H1 (cell line): ENCODE measurements around the gene DESI1. TPM values are rescaled to one million over a fixed set of nuclear protein-coding genes. Genes with fewer than 3 reads are reported as not detected.

Source experiments
- CTCF ChIA-PET: fragments of 300-600 bp; sonication (Branson Sonifier 250); formaldehyde crosslinking; loops from one replicate; lab custom pipeline; 2021; ENCODE audit not compliant: partially characterized antibody; lab: Charles Lee
- POLR2A ChIA-PET: fragments of 300-600 bp; sonication (Branson Sonifier 250); formaldehyde crosslinking; loops from one replicate; lab custom pipeline; 2021; ENCODE audit warnings: inconsistent platforms; ENCODE audit not compliant: partially characterized antibody; lab: Charles Lee
- DNase-seq, 2 experiments: peaks; one replicate each; pipeline versions ENCODE4 v3.0.0 to v3.0.0-alpha.2; 2010 to 2022; ENCODE audit warnings: low spot score in 2 of 2, low read depth in 1 of 2, mixed read lengths in 1 of 2
- FAIRE-seq: peaks from 2 replicates; lab custom pipeline; 2011; peaks lifted over from hg19 to GRCh38; lab: Jason Lieb, UNC
- H2AFZ ChIP-seq: 2 replicates; pipeline ENCODE4 v1.8.1; 2012; ENCODE audit warnings: low read length, inconsistent platforms
- H2AK5ac ChIP-seq: 2 replicates; pipeline ENCODE4 v1.6.1; 2013; ENCODE audit warnings: low read depth, low read length
- H2BK120ac ChIP-seq: replicated peaks from 2 replicates; pipeline ENCODE3; 2013; ENCODE audit warnings: low read depth, low read length, inconsistent platforms
- H2BK12ac ChIP-seq: 2 replicates; pipeline ENCODE4 v1.6.1; 2013; ENCODE audit warnings: low read depth, low read length
- H2BK15ac ChIP-seq: 2 replicates; pipeline ENCODE4 v1.6.1; 2013; ENCODE audit warnings: low read length
- H2BK20ac ChIP-seq: 2 replicates; pipeline ENCODE4 v1.6.1; 2013; ENCODE audit warnings: low read length
- H2BK5ac ChIP-seq: 2 replicates; pipeline ENCODE4 v1.6.1; 2013; ENCODE audit warnings: low read depth, low read length
- H3K14ac ChIP-seq: 2 replicates; pipeline ENCODE4 v1.6.1; 2013; ENCODE audit warnings: inconsistent platforms; ENCODE audit not compliant: insufficient read length
- H3K18ac ChIP-seq: 2 replicates; pipeline ENCODE4 v1.6.1; 2013; ENCODE audit warnings: low read length; ENCODE audit errors: extremely low read depth
- H3K23ac ChIP-seq: 2 replicates; pipeline ENCODE4 v1.6.1; 2013; ENCODE audit warnings: inconsistent platforms; ENCODE audit not compliant: insufficient read length
- H3K23me2 ChIP-seq: 2 replicates; pipeline ENCODE4 v1.6.1; 2013; ENCODE audit warnings: low read depth, low read length
- H3K27ac ChIP-seq: 2 replicates; pipeline ENCODE4 v1.6.1; 2011; ENCODE audit warnings: low read depth, low read length, inconsistent platforms
- H3K27me3 ChIP-seq, 4 experiments: replicated peaks in 1 of 4; 1 replicate in 1 of 4; 2 replicates in 3 of 4; pipeline versions ENCODE4 v1.6.1 to v1.8.1; 2011 to 2013; ENCODE audit warnings: low read length in 3 of 4, mild to moderate bottlenecking in 3 of 4, inconsistent platforms in 2 of 4, mixed read lengths in 2 of 4, moderate library complexity in 1 of 4; ENCODE audit not compliant: control insufficient read depth in 3 of 4, insufficient read depth in 3 of 4; ENCODE audit errors: extremely low read depth in 1 of 4
- H3K36me3 ChIP-seq, 4 experiments: 2 replicates each; pipeline versions ENCODE4 v1.6.1 to v1.8.1; 2011 to 2013; ENCODE audit warnings: mild to moderate bottlenecking in 4 of 4, low read length in 3 of 4, moderate library complexity in 2 of 4, control low read depth in 1 of 4, inconsistent platforms in 1 of 4; ENCODE audit not compliant: insufficient read depth in 4 of 4, control insufficient read depth in 2 of 4
- H3K4ac ChIP-seq: replicated peaks from 2 replicates; pipeline ENCODE3; 2013; ENCODE audit warnings: low read length, low read depth, mixed read lengths, inconsistent platforms; ENCODE audit not compliant: insufficient read length
- H3K4me1 ChIP-seq, 4 experiments: replicated peaks in 1 of 4; 1 replicate in 1 of 4; 2 replicates in 3 of 4; pipeline versions ENCODE4 v1.6.1 to v1.8.1; 2011 to 2013; ENCODE audit warnings: low read length in 3 of 4, inconsistent platforms in 2 of 4, mixed read lengths in 1 of 4; ENCODE audit not compliant: insufficient read depth in 4 of 4, control insufficient read depth in 3 of 4
- H3K4me2 ChIP-seq, 2 experiments: 2 replicates each; pipeline versions ENCODE4 v1.6.1 to v1.8.1; 2011 to 2013; ENCODE audit warnings: low read depth in 2 of 2, low read length in 2 of 2, control low read depth in 1 of 2, inconsistent platforms in 1 of 2, mild to moderate bottlenecking in 1 of 2; ENCODE audit not compliant: insufficient read depth in 1 of 2
- H3K4me3 ChIP-seq, 4 experiments: fragments of 200-600, 300-600 bp in 1 of 4; sonication (generic), shearing (Covaris generic), sonication (Bioruptor Twin) in 1 of 4; 2 replicates each; pipeline versions ENCODE4 v1.5.1 to v1.8.1; 2011 to 2016; ENCODE audit warnings: low read length in 4 of 4, low read depth in 3 of 4, control low read depth in 2 of 4, inconsistent platforms in 2 of 4, mild to moderate bottlenecking in 2 of 4, mixed read lengths in 1 of 4, moderate library complexity in 1 of 4; ENCODE audit not compliant: insufficient read depth in 2 of 4; ENCODE audit errors: extremely low read depth in 1 of 4
- H3K56ac ChIP-seq: replicated peaks from 2 replicates; pipeline ENCODE3; 2013; ENCODE audit warnings: low read depth, mild to moderate bottlenecking, mixed read lengths, low read length, inconsistent platforms; ENCODE audit not compliant: insufficient read length
- H3K79me1 ChIP-seq: 2 replicates; pipeline ENCODE4 v1.6.1; 2013; ENCODE audit warnings: low read depth, low read length, control low read depth
- H3K79me2 ChIP-seq, 2 experiments: 2 replicates each; pipeline versions ENCODE4 v1.6.1 to v1.8.1; 2012 to 2013; ENCODE audit warnings: low read length in 2 of 2, mild to moderate bottlenecking in 2 of 2, inconsistent platforms in 1 of 2; ENCODE audit not compliant: insufficient read depth in 2 of 2, control insufficient read depth in 1 of 2
- H3K9ac ChIP-seq, 4 experiments: replicated peaks in 1 of 4; 1 replicate in 1 of 4; 2 replicates in 3 of 4; pipeline versions ENCODE4 v1.6.1 to v1.8.1; 2011 to 2013; ENCODE audit warnings: low read depth in 3 of 4, low read length in 3 of 4, control low read depth in 2 of 4, mild to moderate bottlenecking in 2 of 4, moderate library complexity in 2 of 4, inconsistent platforms in 1 of 4; ENCODE audit errors: extremely low read depth in 1 of 4
- H3K9me3 ChIP-seq, 2 experiments: 2 replicates each; pipeline versions ENCODE4 v1.6.1 to v1.8.1; 2012 to 2013; ENCODE audit warnings: mild to moderate bottlenecking in 2 of 2, moderate library complexity in 2 of 2, control low read depth in 1 of 2, inconsistent platforms in 1 of 2, low read depth in 1 of 2, low read length in 1 of 2, mixed read lengths in 1 of 2; ENCODE audit not compliant: insufficient read depth in 2 of 2
- H4K20me1 ChIP-seq, 2 experiments: replicated peaks in 1 of 2; 2 replicates each; pipeline versions ENCODE3 to v1.8.1; 2011 to 2013; ENCODE audit warnings: inconsistent platforms in 2 of 2, low read length in 2 of 2, mild to moderate bottlenecking in 1 of 2; ENCODE audit not compliant: insufficient read depth in 2 of 2, control insufficient read depth in 1 of 2
- H4K5ac ChIP-seq: 2 replicates; pipeline ENCODE4 v1.6.1; 2013; ENCODE audit warnings: low read length, low read depth, mixed read lengths, inconsistent platforms; ENCODE audit not compliant: insufficient read length
- H4K8ac ChIP-seq: 2 replicates; pipeline ENCODE4 v1.8.0; 2013; ENCODE audit warnings: mild to moderate bottlenecking, moderate library complexity, low read length, inconsistent platforms; ENCODE audit not compliant: insufficient read depth; ENCODE audit errors: extremely low read depth
- H4K91ac ChIP-seq: replicated peaks from 2 replicates; pipeline ENCODE3; 2013; ENCODE audit warnings: low read length, mixed read lengths, inconsistent platforms; ENCODE audit not compliant: insufficient read length
- CHD2 ChIP-seq: IDR thresholded peaks from 2 replicates; pipeline ENCODE4 v1.6.1; 2012; ENCODE audit warnings: low read length, improper control_type of control experiment
- EP300 ChIP-seq, 2 experiments: IDR thresholded peaks; 1 replicate in 1 of 2; 2 replicates in 1 of 2; pipeline ENCODE4 v1.6.1; 2011 to 2012; ENCODE audit warnings: low read depth in 2 of 2, low read length in 2 of 2, mild to moderate bottlenecking in 2 of 2, borderline replicate concordance in 1 of 2, inconsistent platforms in 1 of 2, moderate library complexity in 1 of 2
- FOSL1 ChIP-seq: IDR thresholded peaks from 2 replicates; pipeline ENCODE4 v1.6.1; 2011; ENCODE audit warnings: mild to moderate bottlenecking, low read depth, low read length, moderate library complexity; ENCODE audit not compliant: insufficient read depth
- POLR2A ChIP-seq, 2 experiments: IDR thresholded peaks; 1 replicate in 1 of 2; 2 replicates in 1 of 2; pipeline ENCODE4 v1.6.1; 2011; ENCODE audit warnings: low read depth in 2 of 2, low read length in 2 of 2, mild to moderate bottlenecking in 2 of 2; ENCODE audit errors: control extremely low read depth in 1 of 2
- RXRA ChIP-seq: IDR thresholded peaks from 2 replicates; pipeline ENCODE4 v1.6.1; 2011; ENCODE audit warnings: low read depth, mild to moderate bottlenecking, low read length, moderate library complexity; ENCODE audit not compliant: insufficient read depth
- SRF ChIP-seq: IDR thresholded peaks from 2 replicates; pipeline ENCODE4 v1.6.1; 2011; ENCODE audit warnings: mild to moderate bottlenecking, low read depth, low read length, moderate library complexity
- WGBS, 2 experiments: shearing (Covaris generic) in 1 of 2; methylation state at CpG; one replicate each; pipeline versions ENCODE4 v1.1.6 to v1.1.7; 2013 to 2015; ENCODE audit warnings: low lambda C conversion rate in 2 of 2, mixed read lengths in 2 of 2, inconsistent platforms in 1 of 2, low coverage in 1 of 2, missing lambda C conversion rate in 1 of 2; ENCODE audit not compliant: insufficient replicate concordance in 2 of 2, insufficient coverage in 1 of 2, insufficient read length in 1 of 2; ENCODE audit errors: extremely low coverage in 1 of 2, missing lambda C conversion rate in 1 of 2; 5-methylcytosine and 5-hydroxymethylcytosine counted together
- polyA plus RNA-seq, 7 experiments: library from polyadenylated mRNA; depleted of rRNA in 3 of 7; stranded (reverse) in 5 of 7; unstranded in 2 of 7; fragments of >200 nt in 5 of 7; fragments of 200-250 nt in 2 of 7; gene quantifications; 1 replicate in 5 of 7; 2 replicates in 1 of 7; 4 replicates in 1 of 7; pipeline versions ENCODE4 v1.2.1 to v1.2.3, GENCODE V29; 2011 to 2013; ENCODE audit warnings: missing spikeins in 2 of 7, mixed read lengths in 2 of 7
- total RNA-seq: library from RNA; stranded (reverse); fragmentation: NEBNext Ultra II Directional; extraction: Animal tissue kit (Norgen Biotek cat#: 25700); gene quantifications from 2 replicates; pipeline ENCODE4 v1.2.1, GENCODE V29; 2021

Gene DESI1
- total and polyA plus RNA-seq, 2 of the 8 experiments (the other 6 are each of a cell fraction or from before 2014, with no cell fraction given) = 27.6 to 34.3 TPM

DNA sequence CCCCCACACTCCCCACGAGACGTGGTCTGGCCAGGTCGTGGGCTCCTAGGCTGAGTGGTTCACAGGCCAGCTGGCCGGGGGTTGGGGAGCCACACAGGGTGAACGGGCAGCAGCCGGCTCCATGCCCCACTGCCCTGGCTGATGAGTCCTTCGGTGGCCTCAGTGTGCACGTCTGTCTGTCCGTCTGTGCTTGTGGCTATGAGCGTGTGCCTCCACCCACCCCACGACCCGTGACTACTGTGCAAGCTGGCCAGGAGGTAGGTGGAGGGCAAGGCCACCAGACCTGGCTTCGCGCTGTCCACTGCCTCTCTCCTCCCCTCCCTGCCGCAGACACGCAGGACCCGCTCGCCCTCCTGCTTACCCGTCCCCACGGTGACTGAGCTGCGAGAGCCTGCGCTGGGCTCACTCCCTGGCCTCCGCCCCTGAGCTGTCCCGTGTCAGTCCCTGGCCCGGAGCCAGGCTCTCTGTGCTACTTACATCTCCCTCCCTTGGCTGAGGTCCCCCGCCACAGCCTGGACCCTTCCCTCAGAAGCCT lies 45.9 kb downstream of the DESI1 start:
- no peaks in the 10 kb centered on the region for H3K79me2 ChIP-seq
- no peaks in the 10 kb centered on the region for H3K27me3 ChIP-seq
- peak overlapping the region; percentile 53 for H3K4ac ChIP-seq
- H3K23ac ChIP-seq = no peak overlapping the region
- H2AK5ac ChIP-seq = no peak overlapping the region
- H3K4me1 ChIP-seq = no peaks in the 10 kb centered on the region; a peak in 2 of 7 replicates
- no peak for FAIRE-seq
- no peak overlapping the region for H4K5ac ChIP-seq
- H3K56ac ChIP-seq = no peak overlapping the region
- ChIA-PET POLR2A (interaction anchor here (0.6 to 1.6 kb wide), 5 partner anchors 9 to 145 kb away, joined by 3 to 5 read pairs (median 4); partner anchors contain the start of gene CSDC2), CTCF (interaction anchor here (3.7 kb wide), 1 partner anchor 22 kb away, joined by 23 read pairs; no protein-coding TSS in a partner anchor)
- H4K20me1 ChIP-seq = peaks cover 0 to 7% of the 10 kb centered on the region in 2 experiments
- no peak for DNase-seq
- no peak overlapping the region; the same call in 1 of the 2 replicates for H3K27ac ChIP-seq
- no peaks in the 10 kb centered on the region for H3K36me3 ChIP-seq
- no peak overlapping the region for H3K4me2 ChIP-seq
- no peak overlapping the region for H2BK12ac ChIP-seq
- H4K8ac ChIP-seq = no peak overlapping the region; the same call in none of the 2 replicates
- no peak overlapping the region for H3K4me3 ChIP-seq
- no peak overlapping the region for H2BK120ac ChIP-seq
- peak overlapping the region; percentile 35 for H2BK5ac ChIP-seq
- no peak overlapping the region for H4K91ac ChIP-seq
- no peak for TF ChIP-seq CHD2
- no peak for TF ChIP-seq RXRA
- TF ChIP-seq POLR2A (IDR thresholded peaks at IDR 0.05; ENCODE audit: control extremely low read depth in 1 of 2, low read depth in 2 of 2, low read length in 2 of 2) = no peak
- TF ChIP-seq SRF = no peak
- no peak for TF ChIP-seq EP300 (IDR thresholded peaks at IDR 0.05; ENCODE audit: borderline replicate concordance in 1 of 2, low read depth in 2 of 2, low read length in 2 of 2)
- TF ChIP-seq FOSL1 = no peak
- no peak overlapping the region for H3K18ac ChIP-seq
- 90% methylated on average over 17 of the region's 26 CpGs; no CpG with 5 or more reads in 1 of the 2 experiments for WGBS, 2 experiments
- no peaks in the 10 kb centered on the region; the same call in 1 of the 2 replicates for H3K79me1 ChIP-seq
- no peak overlapping the region for H3K14ac ChIP-seq
- no peak overlapping the region for H2AFZ ChIP-seq
- peaks cover 3% of the 10 kb centered on the region; the same call in 1 of the 2 replicates for H3K23me2 ChIP-seq
- H3K9me3 ChIP-seq = no peaks in the 10 kb centered on the region
- H3K9ac ChIP-seq = 0 out of 7 replicates have a peak overlapping the region, but pooled peaks of 1 of the 4 experiments have one; percentile 11
- H2BK20ac ChIP-seq = no peak overlapping the region
- H2BK15ac ChIP-seq = no peak overlapping the region
